Fibroblast of skin of scalp (primary cell): ENCODE measurements around the gene GPC3.
A peak's percentile ranks its signal among the peaks of the same experiment; 100 is the strongest.

Experiments
- DNase-seq: peaks from one replicate; pipeline ENCODE4 v3.0.0-alpha.2; 2013

Gene GPC3

DNA sequence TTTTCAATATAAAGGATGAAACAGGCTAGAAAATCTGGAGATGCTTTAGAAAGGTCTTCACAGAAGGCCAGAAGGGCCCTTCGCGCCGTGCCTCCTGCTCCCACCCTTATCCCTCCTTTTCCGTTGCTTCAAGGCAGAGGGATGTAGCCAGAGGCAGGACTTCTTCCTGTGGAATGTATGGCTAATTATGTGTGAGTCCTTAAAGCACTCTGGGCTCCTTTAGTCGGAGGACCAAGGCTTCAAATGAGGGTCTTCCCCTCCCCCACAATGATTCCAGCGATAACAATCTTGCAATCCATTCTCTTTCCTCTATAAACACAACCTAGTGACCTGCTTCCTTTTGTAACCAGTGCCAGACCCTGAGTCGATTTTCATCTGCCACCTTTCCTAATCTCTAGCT is 103.5 kb downstream of the GPC3 start:
- DNase-seq, result no peak

DNA sequence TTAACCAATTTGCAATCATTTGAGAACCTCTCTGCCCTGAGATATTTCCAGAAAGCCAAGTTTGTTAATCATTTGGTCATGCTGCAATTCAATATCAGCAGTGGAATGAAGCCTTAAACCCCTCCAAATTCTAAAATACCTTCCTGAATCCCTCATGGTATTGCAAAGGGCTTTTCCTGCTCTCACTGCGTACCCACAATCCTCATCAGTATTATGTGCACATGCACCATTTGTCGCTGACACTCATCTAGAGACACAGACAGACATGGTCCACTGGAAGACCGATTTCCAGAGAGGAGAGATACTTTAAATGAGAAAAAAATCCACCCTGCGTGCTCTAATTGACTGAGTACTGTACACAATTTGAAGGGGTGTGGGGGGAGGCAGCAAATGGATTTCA is 104.4 kb downstream of the GPC3 start:
- no peak for DNase-seq

DNA sequence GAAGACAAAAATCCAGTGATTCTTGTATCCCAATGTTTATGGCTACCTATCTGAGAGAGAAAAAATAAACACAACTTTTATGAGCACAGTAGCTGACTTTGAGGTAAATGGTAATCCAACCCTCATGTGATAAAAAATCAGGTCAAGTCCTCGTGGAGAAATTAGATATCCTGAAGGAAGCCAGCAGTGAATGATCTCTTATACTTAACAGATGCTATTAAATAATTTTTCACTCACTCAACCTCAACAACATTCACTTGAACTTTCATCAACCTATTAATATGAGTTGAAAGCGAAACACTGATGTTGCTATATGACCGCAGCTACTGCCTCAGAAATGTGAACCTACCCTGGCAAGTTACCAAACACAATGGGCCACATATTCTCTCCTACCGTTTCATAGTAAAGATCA is 105.4 kb downstream of the GPC3 start:
- no peak for DNase-seq

DNA sequence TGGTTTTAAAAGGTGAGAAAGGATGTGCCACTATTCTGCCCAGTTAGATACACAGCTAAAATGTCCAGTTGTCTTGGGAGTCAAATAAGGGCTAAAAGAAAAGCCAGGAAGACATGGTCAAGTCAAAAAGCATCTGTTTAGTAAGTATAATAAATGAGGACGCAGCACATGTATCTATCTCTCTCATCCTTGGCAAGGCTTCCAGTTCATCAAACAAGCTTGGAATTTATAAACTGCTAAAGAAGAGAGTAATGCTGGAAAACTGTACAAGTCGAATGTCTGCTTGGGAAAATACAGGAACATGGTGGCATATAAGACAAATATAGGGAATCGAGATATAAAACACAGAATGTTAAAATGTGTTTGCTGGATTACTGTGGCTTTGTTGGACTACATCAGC is 106.7 kb downstream of the GPC3 start:
- DNase-seq, result no peak

DNA sequence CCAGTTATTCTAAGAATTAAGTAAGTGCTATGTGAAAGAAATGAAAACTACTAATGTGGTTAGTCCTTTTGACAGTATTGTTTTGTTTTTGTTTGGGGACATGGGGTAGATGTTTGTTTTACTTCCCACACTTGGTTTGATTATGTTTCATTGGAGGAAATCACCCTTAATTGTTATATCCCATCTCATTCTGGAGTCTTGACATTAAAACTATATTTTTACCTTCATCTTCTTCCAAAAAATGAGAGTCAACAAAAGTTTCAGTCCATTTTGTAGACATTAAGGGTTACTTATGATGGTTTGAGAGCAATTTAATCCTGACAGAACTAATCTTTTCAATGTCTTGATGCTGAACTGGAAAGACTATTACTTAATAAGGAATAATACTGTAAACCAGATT is 108.7 kb downstream of the GPC3 start:
- DNase-seq, result no peak

DNA sequence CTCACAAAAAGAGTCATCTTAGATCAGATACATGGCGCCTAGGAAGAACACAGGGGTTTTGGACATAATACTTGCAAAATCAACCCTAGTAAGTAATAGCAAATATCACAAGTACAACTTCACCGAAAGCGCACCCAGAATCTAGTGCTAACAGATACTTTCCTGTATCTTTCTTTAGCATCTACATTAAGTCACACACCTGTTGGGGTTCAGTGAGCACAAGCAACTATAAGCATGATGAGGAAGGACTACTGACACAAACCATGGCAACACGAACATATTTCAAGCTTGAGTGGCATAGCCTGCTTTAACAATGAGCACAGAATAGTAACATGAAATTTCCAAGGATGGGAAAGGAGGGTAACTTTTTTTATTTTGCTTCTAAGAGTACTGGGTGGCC is 116.1 kb downstream of the GPC3 start:
- DNase-seq, result no peak

DNA sequence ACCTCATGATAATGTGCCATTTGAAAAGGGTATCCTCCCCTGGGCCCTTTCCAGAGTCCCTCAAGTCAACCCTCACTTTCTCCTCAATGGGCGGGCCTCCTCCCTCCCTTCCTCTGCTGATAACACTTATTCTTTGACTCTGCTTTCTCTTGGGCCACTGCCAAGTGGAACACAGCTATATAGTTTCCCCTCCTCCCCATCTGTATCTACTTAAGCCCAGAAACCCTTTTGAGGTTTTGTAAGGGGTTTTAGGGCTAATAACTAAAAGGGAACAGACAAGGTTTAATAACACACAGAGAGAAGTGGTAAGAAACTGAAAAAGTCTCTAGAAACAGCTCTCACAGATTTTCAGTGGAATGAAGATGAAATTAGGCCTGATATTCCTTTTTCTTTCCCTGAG is 116.7 kb downstream of the GPC3 start:
- no peak for DNase-seq

DNA sequence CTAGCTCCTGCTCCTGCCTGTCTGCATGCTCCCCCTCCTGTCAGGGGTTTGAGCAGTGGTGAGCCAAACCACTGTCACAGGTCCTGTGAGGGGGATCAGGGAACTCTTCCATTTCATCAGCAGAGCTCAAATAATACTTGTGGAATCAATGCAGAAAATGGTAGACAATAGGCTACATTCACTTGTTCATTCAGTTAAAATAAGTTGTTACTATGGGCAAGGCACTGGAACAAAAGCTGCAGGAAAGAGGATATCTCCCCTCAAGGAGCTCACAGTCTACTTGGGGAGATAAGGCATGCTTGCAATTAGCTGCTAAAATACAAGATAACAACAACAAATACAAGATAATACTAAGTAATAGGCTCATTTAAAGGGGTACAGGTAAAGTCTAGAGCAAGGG is 117.1 kb downstream of the GPC3 start:
- no peak for DNase-seq

DNA sequence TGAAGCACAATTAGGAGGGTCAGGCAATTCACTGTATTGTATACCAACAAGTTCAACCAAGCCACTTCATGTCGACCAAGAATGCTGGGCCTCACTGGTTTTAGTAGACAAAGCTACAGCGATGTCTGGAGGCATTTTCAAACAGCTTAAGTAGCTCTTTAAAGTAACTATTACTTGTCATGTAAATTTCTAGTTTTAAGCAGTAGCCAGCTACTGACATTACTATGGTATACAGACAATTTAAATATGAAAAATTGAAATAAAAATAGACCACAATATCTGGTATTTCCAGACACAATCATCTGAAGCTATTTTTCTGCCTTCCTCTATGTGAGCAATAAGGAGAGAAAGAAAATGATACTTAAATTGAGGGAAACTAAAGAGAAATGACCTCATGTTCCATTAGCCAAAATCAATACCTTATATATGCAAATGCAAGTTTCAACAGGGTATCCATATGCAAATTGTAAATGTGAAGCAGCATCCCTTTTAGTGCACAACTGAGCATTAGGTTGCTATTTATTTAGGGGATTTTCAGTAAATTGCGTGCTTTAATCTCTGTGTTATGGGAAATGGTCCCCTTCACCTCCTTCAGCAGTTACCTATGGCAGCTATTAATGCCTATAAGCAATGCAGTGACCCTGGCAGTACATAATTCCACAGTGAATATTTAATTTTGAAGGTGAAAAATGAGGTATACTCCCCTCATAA is 119.5 kb downstream of the GPC3 start:
- DNase-seq, result no peak

DNA sequence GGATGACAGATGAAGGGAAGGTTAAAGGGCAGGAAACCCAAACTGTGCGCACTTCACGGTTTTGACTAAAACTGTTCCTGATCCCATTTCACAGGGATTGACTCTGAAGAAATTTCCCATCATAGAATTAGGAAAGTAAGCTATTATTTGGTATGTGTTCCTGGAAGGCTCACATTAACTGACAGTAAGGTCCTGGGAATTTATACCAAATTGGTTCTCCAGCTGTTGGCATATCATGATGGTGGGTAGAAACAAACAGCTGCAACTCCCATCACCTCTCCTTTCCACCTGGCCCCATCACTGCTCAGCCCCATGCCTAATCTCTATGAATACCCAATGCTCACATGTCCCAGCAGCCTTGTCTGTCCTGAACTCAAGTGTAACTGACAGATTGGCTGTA is 121.2 kb downstream of the GPC3 start:
- no peak for DNase-seq

DNA sequence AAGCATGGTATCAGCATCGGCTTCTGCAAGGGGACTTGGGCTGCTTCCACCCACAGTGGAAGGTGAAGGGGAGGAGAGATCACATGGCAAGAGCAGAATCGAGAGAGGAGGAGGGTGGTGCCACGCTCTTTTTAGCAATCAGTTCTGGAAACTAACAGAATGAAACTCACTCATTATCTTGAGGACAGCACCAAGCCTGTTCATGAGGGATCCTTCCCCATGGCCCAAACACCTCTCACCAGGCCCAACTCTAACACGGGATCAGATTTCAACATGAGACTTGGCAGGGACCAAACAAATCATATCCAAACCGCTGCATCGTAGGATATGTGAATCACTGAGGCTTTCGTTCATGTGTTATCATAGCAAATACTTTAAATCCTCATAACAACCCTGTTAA is 125.5 kb downstream of the GPC3 start:
- peak; percentile 55 for DNase-seq

DNA sequence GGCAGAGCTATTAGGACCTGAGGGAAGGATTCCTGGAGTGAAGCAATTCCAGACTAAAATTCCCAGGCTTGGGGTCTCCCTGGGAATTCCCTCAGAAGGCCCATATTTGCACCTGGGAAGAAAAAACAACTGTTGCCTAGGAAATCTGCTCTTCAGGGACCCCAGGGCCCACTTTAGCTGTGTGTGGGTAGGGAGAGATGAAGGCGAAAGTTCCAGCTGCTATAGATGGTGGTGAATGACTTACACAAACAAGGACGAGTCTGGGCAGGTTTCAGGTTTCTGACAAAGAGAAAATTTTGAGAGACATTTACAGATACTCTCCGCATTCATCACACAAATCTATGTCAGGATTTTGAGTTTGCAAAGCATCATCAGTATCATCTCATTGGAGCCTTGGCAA is 126.1 kb downstream of the GPC3 start:
- no peak for DNase-seq

DNA sequence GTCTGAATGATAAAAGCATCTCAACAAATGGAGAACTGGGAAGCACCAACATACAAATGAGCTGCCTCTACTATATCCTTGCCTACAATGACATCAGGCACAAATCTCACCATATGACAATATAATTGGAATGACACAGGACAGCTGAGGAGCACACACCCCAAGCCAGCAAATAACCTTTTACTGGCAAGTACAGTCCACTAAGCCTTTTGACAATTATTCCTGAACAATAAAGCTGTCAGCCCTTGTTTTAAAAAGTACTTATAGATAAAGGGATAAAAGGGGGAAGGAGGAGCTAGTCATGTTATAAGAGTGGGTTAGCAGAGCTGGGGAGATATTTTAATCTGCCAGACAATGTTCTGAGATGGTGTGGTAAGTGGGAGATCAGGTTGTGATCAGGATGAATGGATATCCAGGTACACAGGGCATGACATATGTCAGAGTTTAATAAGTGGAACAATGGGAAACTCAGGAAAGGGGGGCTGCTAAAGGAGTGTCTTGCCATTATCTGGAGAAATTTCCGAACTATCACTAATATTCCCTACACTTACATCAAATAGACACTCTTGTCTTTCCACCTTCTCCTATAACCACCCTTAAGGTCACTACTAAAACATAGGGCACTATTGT is 127.6 kb downstream of the GPC3 start:
- DNase-seq, result no peak

DNA sequence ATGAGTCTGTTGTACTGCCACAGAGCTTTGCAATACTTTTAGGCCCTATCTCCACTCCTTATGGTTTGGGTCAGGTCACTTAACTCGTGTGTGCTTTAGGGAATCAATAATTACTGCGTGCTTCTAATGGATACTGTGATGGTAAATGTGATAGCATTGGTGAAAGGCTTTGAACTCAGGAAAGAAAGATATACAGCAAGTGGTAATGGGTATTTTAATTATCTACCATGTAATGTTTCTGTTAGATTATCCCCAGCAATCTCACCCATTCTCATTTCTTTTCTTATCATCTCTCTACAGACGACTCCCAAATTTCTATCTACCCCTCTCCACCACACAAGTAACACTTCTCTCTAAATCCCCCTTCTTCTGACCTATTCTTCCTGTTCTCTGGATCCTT is 128.6 kb downstream of the GPC3 start:
- DNase-seq, result no peak

DNA sequence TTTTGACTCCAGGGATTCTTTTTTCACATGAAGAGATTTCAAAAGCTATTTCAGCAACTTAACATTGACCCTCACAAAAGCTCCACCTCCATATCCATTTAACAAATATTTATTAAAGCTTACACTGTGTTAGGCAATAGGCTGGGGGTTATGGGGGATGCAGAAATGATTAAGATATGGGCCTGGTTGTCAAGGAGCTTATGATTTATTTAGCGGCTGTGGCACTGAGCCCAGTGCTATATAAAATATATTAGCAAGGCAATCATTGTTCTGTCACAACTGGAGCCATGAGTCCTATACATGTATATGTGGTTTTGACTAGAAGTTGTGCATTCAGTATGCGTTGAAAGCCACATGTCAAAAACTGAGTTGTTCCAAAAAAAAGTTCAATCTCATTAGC is 131.1 kb downstream of the GPC3 start:
- no peak for DNase-seq

DNA sequence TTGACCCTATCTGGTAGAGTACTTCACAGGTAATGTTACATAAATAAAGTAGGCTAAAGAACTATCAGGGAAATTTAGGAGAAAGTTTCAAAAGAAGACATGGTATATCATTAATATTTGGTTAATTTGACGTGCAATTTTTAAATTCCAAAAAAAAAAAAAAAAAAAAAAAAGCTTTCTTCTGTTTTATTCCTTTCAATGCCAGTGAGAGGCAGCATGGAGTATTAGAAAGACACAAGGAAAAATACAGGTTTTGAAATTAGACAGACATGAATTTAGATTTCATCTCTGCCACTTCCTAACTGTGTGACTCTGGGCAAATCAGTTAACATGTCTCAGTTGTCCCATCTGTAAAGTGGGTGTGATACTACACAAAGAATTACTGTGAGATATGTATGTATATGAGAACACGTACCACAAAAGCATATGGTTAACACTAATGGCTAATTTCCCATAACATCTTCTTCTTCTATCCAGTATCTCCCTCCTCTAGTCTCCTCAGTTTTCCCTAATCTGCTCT is 132.5 kb downstream of the GPC3 start:
- no peak for DNase-seq

DNA sequence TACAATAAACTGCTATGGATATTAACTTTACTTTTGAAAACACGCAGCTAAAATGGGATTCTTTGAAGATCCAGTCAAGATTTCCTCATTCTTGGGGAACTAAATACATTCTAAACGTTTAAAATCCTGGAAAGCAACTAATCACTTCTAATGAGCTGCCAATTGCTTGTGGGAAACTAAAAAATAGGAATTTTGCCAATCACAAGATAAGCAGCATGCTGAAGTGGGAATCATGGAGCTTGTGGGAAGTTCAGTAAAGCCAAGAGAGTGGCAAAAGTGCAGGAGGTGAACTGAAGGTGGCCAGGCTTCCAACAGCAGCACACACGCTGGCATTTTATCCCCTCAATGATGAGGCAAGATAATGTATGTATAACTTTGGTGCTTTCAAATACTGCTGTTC is 133.0 kb downstream of the GPC3 start:
- DNase-seq, result no peak

DNA sequence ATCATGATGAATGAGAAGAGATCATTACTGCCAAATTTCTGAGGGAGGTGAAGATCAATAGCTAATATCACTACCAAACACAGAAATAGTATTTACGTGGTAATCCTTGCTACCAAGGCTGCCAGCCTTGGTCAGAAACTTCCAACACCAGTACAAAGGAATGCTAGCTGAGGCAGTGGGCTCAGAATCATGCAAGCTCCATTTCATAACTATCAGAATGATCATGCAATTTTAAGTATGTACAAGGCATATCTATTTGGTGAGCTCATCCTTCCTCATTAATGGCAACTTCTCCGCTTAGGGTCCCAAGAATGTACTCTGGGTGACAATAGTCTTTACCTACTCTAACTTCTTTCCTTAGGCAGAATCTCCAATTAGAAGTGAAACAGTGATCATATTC is 135.0 kb downstream of the GPC3 start:
- DNase-seq, result peak; percentile 43

DNA sequence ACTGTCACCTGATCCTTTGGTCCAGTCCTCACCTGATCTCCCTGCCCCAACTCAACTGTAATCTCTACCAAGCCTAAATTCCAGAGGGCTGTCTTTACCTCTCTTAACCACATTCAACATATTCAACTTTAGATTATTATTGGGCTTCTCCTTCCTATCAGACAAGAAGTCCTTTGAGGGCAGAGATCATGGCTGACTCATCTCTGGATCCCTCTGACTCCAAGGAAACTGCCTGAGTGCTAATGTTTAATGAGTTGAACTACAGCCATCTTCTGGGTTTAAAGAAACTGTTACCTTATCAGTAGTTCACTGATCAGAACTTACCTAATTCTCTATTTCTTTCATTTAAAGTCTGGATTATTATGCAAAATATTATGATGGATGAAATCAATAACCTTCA is 135.7 kb downstream of the GPC3 start:
- DNase-seq, result peak; percentile 8

DNA sequence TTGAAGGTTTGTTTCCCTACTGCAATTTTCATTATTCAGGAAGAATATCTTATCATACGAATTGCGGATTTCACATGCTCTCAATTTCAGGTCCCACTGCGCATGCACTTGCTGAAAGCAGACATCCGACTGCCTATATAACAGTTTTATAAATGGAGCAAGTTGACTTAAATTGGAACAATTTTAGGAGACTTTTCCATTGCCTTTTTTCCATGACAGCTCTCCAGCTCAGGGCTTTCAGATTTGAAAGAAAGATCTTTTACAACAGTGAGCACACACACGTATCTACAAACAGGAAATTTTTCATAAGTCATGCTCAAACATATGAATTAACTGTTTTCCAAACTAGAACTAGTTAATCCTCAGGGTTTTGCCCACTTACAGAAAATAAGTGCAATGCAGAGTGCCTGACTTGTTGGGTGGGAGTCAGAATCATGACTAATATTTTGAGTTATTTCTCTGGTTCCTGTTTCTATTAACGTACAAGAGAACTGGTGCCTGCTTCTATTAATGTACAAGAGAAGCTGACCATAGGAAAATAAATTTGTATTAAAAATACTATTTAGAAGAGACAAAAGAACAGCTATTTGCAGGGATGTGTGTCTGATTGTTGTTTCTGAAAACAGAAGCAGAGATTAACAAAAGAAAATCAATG is 137.9 kb downstream of the GPC3 start:
- DNase-seq, result no peak

DNA sequence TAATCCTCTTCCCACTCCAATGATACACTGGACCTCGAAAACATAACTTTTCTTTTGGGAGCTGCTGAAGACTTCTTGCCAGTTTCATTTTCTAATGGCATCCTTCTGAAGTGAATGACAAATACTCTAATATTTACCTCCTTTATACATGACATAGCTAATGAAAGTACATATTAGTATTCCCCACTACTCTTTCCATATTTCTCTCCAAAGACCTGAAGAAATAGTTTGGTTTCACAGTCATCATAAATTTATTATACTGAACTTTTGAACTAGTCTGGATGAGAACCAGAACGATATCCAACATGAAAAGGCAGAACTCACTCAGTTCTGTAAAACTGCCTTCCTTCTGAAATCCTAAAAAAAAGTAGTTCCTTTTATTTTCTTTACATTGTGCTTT is 139.1 kb downstream of the GPC3 start:
- no peak for DNase-seq

DNA sequence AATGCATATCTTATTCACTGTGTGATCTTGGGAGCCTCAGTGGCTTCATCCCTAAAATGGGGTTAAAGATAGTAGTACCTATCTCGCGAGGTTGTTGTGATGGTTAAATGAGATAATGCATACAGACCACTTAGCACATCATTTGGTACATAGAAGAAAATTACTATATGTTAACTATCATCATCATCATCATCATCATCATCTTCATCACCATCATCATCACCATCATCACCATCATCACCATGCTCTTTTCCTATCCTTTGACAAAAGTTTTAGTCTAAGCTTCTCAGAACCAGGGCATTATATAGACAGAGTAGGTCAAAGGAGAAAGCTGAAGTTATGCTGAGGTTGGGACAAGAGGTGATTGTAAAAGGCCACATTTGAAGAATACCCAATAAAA is 145.0 kb downstream of the GPC3 start:
- DNase-seq, result no peak

DNA sequence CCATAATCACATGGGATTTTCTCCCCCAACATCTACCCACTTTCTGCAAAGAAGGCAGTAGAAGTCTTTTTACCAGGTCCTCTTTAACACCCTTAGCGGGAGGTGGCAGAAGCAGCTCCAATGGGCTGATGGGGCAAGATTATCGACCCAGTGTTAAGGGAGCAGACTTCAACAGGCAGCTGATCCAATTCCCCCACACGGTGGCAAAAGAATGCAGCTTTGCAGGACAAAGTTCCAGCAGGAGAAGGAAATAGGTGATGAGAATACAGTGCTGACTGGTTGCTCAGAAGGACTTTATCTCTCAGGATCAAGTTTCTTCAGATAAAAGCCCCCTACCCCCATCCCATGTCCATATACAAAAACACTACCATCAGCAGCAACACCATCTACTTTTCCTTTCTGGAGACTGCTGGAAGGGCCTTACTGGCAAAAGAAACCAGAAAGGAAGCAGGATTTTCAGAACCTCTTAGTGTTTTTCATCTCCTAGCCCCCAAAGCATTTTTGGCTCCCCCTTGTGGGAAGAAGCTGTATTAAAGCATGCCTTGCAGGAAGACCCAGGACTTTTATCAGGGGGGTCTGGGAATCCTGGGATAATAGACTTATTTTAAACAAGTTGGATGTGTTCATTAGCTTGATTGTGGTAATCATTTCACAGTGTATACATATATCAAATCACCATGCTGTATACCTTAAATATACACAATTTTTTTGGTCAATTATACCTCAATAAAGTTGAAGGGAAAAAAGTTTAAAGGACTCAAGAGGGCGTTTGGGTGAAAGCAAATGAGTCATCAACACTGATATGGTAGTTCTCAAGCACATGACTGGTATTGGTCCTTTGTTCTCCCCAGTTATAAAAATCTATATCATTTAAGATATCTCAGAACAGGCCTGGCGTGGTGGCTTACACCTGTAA is 146.4 kb downstream of the GPC3 start:
- DNase-seq, result peak; percentile 47
